Stimulated activated CD8-positive, alpha-beta memory T cell treated with anti-CD3 and anti-CD28 coated beads, Interleukin-15, amount 100 ng/mL, for 4 hours (primary cell): Measurements from ENCODE around the gene FHIT.
"Not testable (repeated sequence)": the region's sequence is repeated elsewhere in the genome, so short reads cannot be mapped to it uniquely, and the experiment has no call there.

Experiments used
- DNase-seq, 2 donors: peaks; one replicate each; pipeline ENCODE4 v3.0.0-alpha.2; 2020; ENCODE audit warnings: low read depth in 2 of 2

FHIT gene

DNA sequence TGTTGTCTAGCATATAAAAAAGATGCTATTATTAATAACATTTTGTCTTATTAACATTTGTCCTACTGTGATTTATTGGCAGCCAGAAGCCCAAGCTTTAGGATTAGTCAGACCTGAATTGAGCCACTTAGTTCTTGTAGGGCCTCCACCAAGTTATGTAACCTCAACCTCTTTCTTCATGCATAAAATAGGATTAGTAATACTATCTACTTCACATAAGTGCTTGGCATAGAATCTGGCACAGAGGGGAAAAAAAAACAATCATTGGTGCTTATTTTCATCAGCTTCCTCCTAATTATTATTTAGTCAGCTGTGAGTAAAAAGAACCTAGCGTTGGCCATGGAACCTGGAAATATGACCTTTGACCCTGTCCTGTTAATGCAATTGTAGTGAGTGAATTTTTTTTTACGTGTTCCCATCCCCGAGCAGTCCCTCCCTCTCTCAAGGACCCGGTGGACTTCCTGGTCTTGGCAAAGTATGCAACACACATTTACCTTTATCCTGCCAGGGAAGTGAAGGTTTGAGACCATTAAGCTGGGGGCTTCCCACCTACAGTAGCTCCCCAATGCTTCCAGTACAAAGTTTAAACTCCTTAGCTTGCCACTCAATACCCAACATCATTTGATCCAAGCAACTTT is 136.8 kb downstream of the FHIT start:
- no peak for DNase-seq

DNA sequence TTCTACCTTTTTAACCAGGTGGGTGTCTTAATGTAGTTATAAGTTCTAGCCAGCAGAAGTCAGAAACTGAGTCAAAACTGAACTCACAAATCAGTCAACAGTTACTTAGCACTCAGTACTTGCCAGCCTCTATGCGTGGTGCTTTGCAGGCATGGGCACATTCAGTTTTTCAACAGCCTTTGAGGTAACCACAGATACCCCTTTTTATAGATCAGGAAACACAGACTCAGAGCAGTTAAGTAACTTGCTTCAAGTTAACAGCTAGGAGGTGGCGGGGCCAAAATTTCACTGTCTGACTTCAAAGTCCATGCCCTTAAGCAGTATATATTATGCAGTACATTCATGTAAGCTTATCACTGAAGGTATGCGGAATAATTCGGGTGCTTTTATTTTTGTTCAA is 139.4 kb downstream of the FHIT start:
- no peak for DNase-seq

DNA sequence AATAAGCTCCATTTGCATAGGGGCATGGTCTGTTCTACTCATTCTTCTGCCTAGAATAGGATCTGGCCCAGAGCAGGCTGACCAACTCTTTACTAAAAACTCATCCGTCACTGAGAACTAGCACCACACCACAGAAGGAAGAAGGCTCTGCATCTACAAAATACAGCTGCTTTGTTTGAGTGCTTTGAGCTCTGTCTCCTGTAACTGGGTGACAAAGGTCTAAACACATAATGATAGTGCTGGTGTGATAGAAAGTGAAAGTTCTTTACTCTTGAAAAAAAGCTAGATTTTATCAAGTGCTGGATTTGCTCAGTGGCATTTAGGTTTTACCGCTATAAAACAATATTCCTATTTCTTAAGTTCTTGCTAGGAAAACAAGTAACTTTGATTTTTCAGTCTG is 140.7 kb downstream of the FHIT start:
- no peak for DNase-seq

DNA sequence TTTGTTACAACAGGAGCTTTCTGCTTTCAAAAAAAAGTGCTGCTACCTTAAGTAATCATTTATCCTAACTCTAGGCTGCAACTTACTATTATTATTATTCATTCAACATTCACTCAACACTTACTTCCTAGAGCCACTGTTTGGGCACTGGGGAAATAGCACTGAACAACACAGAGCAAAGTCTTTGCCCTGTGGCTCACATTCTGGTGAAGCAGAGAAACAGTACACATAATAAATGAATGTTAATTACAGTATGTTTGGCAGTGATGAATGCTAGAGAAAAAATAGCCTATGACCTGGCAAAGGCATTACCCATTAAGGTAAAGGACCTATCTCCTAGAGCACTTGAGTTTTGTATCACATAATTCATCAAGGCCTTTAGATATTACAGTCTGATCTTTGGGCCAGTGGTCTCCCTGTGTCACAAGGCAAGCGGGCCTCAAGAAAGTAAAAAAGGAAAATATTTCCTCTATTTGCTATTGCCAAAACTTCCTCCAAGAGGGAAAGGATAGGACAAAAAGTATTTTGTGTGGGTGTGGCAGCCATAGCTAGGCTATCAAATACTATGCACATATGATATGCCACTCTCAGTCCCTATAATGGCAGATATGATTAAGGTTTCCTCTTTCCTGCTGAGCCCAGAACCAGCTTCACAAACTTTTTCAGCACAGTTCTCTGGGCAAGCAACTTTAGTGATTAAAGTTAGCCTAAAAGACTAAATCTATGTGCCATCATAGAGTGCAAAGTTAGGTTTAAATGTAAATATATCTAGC is 142.8 kb downstream of the FHIT start:
- DNase-seq: no peak

DNA sequence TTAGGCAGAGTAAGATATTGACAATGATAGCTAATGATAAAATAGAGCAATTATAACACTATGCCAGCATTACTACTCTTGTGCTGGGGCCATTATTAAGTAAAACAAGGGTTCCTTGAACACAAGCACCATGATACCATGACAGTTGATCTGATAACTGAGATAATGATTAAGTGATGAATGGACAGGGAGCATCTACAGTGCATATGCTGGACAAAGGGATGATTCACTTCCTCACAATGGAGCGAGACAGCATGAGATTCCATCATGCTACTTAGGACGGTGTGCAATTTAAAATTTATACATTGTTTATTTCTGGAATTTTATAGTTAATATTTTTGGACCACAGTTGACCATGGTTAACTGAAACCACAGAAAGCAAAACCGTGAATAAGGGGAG is 156.6 kb downstream of the FHIT start:
- DNase-seq: no peak

DNA sequence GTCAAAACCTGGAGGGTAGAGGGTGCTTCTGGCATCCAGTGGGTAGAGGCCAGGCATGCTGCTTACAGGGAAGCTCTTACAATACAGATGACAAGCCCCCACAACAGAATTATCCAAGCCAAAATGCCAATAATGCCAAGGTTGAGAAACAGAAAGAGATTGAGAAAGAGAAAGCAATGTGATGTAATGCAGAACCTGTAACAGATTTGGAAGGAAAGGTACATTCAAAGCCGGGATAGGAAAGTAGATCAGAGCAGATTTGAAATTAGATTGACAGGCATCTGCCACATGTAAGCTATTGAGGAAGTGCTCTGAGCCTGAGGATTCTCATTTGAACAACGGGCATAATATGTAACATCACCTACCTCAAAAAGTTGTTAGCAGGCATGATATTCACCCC is 157.9 kb downstream of the FHIT start:
- DNase-seq: no peak

DNA sequence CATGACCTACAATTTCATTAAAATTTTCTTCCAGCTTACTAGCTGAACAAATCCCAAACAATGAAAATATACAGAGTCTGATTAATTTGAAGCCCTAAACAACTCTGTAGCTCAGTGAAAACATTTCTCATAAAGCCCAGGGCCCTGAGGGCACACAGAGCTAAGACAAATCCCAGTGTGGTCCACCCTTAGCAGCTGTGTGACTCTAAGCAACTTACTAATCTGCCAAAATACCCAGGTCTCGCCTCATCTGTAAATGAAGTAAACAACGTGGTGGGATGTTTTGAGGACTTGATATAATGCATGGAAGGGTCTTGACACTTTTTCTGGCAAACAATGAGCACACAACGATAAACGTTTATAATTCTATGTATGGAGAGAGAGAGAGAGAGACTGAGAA is 158.4 kb downstream of the FHIT start:
- no peak for DNase-seq

DNA sequence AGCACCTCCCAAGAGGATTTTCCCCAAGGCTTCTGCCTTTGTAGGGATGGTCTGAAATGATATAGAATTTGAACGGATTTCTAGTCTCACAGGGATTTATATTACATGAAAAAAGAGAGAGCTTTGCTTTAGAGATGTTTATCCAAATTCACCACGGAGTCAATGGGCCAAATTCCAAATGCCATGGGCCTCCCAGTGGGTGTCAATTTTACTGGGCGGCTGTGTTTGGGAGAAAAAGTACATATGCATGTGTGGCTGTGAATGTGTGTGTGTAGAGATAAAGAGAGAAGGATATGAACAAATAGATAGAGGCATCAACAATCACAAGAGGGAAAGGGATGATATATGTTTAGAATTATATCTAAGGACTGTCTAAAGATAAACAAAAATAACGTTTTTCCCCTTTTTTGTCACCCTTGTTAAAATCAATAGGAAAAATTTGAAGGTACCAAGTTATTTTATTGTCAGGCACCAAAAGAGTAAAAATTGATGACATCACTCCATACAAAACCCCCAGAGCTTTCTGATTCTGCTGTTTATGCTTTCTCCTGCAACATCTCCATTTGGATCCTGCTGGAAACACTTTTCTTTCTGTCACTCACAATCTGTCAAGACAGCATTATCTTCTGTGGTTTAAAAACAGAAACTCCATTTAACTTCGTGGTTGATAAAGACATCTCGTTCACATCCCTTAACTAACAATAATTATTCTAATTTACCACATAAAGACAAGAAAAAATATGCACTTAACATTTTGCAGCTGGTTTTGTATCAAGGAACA is 160.7 kb downstream of the FHIT start:
- DNase-seq: no peak

DNA sequence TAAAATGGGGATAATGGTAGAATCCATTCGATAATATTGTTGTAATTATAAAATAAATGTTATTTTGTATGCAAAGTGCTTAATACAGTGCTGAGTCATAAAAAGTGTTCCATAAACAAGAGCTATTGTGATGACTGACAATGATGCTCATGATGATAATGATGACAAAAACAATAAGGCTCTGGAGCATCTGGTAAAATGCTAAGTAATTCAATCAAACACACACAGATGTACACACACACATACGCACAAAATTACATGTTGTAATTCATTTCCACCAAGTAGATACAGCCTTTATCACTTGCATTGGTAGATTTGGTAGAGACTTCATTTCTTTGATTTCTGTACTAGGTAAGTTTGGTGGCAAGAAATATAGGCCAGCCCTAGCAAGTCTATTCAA is 163.8 kb downstream of the FHIT start:
- no peak for DNase-seq

DNA sequence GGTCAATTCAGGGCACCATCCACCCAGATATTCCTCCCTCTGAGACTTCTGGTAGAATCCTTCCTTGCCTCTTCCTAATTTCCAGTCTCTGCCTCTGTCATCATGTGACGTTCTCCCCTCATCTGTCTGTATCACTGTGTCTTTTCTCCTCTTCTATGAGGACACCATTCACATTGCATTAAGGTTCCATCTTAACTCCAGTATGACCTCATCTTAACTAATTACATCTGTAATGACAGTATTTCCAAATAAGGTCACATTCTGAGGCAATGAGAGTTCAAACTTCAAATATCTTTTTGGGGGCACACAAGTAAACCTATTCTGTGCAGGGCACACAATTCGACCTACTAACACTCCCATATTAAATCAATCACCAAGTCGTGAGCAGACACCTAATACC is 169.7 kb downstream of the FHIT start:
- no peak for DNase-seq

DNA sequence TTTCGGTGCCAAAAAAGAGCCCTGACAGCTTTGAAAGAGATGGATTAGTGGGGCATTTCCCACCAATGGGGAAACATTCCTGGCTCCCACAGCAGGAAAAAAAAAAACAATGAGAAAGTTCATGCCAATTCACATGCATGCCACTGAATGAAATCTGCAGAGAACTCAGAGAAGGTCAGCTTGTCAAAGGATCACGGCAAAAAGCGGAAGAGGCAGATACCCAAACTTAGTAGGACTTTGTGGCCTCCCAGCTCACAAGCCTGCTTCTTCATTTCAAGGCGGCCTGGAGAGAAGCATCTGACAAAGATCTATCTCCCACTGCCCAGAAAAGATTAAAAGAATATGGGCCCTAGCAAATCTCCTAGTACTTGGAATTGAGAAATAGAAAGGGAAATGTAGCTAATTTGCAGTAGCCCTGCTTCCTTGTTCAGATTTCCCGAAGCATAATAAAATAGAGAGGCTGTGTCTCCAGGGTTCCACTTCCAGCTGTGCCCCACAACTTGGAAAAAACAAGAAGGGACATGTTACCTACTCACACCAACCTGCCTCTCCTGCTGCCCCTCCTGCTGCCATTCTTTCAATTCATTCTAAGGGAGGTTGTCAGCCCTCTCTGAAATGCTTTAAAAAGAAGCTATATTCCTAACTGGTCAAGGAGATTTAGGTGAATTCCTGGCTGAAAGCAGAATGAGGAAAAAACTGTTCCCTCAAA is 170.4 kb downstream of the FHIT start:
- DNase-seq: no peak

DNA sequence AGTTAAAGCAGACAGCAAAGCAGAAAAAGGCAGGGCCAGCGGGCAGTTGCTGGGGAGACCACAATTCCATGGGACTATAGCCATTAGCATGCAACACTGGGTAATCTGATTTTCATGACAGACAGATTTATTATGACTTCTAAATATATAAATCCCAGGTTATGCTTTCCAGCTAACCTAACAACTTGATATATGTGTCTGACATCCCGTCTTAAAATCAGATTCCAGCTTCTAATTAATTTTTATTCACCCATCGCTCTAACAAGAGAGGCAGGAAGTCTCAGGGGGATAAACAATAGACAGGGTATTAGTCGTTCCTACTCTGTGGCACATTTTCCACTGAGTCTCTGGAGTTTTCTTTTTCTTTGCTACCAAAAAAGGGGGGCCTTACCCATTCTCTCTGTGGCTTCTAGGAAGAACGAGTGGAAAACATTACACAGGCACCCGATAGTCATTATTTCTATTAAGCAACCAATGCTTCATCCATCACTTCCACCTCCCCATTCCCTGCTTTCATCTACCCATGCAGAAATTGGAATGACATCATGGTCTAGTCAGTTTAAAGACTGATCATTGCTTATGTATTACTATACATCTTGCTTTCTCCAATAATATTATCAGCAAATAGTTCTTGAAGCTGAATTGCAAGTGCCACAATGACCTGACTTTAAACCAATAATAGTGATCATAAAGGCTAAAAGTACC is 173.1 kb downstream of the FHIT start:
- no peak for DNase-seq

DNA sequence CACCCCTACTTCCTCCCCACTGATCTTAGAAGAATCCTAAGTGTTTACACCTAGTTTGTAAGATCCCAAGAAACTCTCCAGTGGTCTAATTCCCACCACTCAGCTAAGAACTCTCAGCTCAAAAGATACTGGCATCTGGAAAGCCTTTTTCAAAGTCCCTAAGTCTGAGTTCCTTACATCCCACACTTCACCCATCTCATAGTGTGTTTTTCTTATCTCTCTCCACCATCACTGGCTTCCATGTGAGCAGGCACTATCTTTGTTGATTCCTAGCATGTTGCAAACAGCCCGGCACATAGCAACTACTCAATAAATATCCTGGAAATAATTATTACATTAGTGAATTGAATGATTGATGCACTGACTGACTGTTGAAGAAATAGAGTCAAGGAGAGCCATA is 173.7 kb downstream of the FHIT start:
- no peak for DNase-seq

DNA sequence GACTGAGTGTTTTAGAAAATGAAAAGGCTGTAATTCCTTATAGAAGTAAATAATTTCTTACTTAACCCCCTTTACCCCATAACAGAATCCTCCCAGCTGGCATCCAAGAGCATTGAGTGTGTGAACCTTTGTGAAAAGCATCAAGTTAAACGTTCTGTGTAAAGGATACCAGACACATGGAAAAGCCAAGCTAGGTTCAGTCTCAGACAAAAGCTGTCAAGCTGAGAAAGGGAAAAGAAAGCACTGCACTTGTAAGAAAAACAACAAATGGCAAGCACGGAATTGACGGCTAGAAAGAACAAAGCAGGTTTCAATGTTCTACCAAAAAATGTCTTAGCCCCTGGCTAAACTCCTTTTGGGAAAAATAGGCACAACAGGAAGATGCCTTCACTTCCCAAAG is 176.5 kb downstream of the FHIT start:
- no peak for DNase-seq

DNA sequence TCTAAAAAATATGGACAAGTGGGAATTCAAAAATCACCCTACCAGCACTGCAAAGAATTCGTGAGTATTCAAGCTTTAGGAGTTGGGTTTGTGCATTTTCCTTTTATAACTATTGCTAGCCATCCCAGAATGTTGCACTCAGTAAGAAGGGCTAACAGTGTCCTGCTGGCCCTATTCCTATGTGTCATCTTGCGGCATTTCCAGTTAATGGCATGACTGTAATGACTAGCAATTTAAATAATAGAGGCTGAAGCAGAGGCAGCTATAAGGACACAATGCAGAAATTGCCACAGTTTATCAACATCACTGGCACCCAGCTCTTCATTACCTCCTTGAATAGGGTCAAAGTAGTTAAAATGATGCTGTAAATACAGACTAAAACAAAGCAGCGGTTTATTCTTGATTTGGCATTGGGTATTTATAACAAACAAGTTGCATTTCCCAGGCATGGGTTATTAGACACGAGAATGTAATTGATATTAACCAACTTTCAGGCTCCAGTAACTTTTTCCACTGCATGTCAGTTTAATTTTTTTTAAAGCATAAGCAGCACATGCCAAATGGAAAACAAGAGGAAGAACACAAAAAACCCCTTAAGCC is 177.6 kb downstream of the FHIT start:
- no peak for DNase-seq

DNA sequence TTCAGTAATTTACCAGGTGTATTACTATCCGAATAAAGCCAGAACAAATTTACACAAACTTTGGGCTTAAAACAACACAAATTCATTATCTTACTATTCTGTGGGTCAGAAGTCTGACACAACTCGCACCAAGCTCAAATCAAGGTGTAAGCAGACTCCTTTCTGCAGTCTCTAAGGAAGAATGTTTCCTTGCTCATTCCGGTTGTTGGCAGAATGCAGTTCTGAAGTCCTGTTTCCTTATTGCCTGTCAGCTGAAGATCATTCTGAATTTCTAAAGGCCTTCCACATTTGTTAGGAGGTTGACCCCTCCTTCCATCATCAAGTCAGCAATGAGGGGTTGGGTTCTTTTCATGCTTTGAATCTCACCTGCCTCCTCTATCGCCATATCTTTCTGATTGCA is 183.2 kb downstream of the FHIT start:
- DNase-seq: no peak

DNA sequence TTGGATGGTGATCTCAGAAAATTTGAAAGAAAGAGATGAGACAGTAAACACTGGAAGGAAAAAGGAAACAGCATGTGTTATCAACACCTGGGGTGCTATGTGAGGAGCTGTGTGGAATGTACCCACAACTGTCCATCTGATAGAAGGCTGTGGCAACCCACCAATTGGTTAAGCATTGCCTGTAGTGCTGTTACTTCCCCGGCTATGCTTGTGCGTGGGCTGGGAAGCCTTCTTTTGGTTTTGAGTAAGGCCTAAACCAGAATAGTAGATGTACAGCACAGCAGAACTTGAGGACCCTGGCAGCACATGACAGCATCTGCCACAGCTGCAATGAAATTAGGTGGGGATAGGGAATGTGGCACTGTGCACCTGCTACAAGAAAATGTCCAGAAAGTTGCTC is 184.5 kb downstream of the FHIT start:
- no peak for DNase-seq

DNA sequence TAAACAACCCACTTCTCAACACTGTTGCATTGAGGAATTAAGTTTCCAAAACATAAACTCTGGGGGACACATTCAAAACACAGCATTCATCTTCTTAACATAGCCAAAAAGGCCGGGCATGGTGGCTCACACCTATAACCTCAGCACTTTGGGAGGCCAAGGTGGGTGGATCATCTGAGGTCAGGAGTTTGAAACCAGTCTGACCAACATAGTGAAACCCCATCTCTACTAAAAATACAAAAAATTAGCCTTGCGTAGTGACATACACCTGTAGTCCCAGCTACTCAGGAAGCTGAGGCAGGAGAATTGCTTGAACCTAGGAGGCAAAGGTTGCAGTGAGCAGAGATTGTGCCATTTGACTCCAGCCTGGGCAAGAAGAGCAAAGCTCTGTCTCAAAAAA is 185.0 kb downstream of the FHIT start:
- not testable (repeated sequence) for DNase-seq

DNA sequence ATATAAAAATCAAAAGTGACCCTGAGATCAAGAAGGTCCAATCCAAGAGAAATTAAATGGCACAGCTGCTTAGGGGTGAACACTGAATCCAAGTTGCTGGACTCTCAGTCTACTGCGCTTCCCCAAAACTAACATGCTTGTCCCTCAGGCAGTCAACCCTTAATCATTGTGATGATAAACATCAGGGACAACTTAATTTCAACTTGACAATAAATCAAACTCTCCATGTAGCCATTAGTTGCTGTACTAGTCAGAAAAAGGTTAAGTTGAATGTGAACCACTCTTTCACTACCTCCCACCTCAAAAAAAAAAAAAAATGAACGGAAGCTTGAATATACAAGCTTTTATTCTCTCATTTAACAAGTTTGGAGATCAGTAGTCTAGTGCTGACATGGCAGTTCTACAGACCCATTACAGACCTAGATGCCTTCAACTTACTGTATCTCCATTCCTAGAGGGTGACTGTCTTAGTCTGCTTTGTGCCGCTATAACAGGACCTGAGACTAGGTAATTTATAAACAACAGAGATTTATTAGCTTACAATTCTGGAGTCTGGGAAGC is 185.7 kb downstream of the FHIT start:
- DNase-seq: no peak

DNA sequence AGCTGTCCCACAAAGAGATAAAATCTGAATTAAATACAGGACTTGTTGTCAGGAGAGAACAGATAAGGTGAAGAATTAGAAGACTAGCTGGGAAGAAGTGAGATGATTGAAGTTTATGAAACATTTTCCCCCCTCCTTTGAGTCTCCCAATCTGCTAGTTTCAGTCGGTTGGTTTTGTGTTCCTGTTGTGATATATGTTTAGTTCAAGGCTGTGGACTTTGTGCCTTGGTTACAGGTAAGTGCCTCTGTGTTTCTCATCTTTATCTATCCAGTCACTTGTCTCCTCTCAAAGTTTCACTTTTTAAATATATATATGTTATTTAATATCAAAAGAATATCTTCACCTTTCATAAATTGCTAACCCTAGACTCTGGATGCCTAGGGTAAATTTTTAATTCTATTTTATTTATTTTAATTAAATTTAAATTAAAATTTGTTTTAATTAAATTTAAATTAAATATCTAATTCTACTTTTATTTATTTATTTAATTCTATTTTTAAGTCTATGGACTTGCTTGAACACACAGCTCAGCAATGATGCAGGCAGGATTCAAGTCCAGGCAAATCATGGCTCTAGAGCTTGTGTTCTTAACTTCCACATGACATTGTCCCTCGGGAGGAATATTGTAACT is 190.0 kb downstream of the FHIT start:
- DNase-seq: no peak
